Liver (tissue), 9 donors: Measurements from ENCODE around the gene LOXL4. TPM values are rescaled to one million over a fixed set of nuclear protein-coding genes. Genes with fewer than 3 reads are reported as not detected.

Experiments
- DNase-seq: peaks from one replicate; pipeline ENCODE4 v3.0.0-alpha.2; 2017; ENCODE audit warnings: low spot score
- H3K27ac ChIP-seq, 2 donors: one replicate each; pipeline ENCODE4 v1.7.0; 2013; ENCODE audit warnings: inconsistent platforms in 2 of 2, low read length in 2 of 2, control low read depth in 1 of 2, low read depth in 1 of 2, mild to moderate bottlenecking in 1 of 2
- H3K27me3 ChIP-seq, 4 donors: one replicate each; pipeline versions ENCODE4 v1.6.1 to v1.7.0; 2013; ENCODE audit warnings: low read length in 3 of 4, inconsistent platforms in 1 of 4, mild to moderate bottlenecking in 1 of 4, moderate library complexity in 1 of 4; ENCODE audit not compliant: control insufficient read depth in 4 of 4, insufficient read depth in 4 of 4
- H3K36me3 ChIP-seq, 4 donors: one replicate each; pipeline versions ENCODE4 v1.6.1 to v1.7.0; 2013; ENCODE audit warnings: low read length in 3 of 4, mild to moderate bottlenecking in 3 of 4, low read depth in 1 of 4, moderate library complexity in 1 of 4; ENCODE audit not compliant: control insufficient read depth in 4 of 4, insufficient read depth in 3 of 4
- H3K4me1 ChIP-seq, 4 donors: one replicate each; pipeline versions ENCODE4 v1.6.1 to v1.7.0; 2013; ENCODE audit warnings: low read length in 3 of 4, mild to moderate bottlenecking in 3 of 4, moderate library complexity in 1 of 4; ENCODE audit not compliant: control insufficient read depth in 4 of 4, insufficient read depth in 4 of 4
- H3K4me3 ChIP-seq, 3 donors: one replicate each; pipeline versions ENCODE4 v1.6.1 to v1.7.0; 2013; ENCODE audit warnings: low read length in 3 of 3, control low read depth in 1 of 3, low read depth in 1 of 3, mild to moderate bottlenecking in 1 of 3
- H3K9ac ChIP-seq, 2 donors: one replicate each; pipeline ENCODE4 v1.7.0; 2013; ENCODE audit warnings: low read length in 2 of 2, mild to moderate bottlenecking in 2 of 2, moderate library complexity in 2 of 2, control low read depth in 1 of 2, low read depth in 1 of 2
- H3K9me3 ChIP-seq, 4 donors: one replicate each; pipeline versions ENCODE4 v1.6.1 to v1.7.0; 2013; ENCODE audit warnings: low read length in 3 of 4; ENCODE audit not compliant: control insufficient read depth in 4 of 4
- FOXA1 ChIP-seq: IDR thresholded peaks from 2 replicates; pipeline ENCODE4 v1.6.1; 2016; ENCODE audit warnings: antibody characterized with exemption
- GABPA ChIP-seq, 2 donors: IDR thresholded peaks in 1 of 2; conservative IDR thresholded peaks in 1 of 2; 2 replicates each; pipeline ENCODE4 v1.6.1; 2016; ENCODE audit warnings: antibody characterized with exemption in 2 of 2, mild to moderate bottlenecking in 1 of 2, moderate library complexity in 1 of 2
- HNF4A ChIP-seq, 2 donors: conservative IDR thresholded peaks; 2 replicates each; pipeline ENCODE4 v1.6.1; 2016; ENCODE audit warnings: antibody characterized with exemption in 2 of 2, mild to moderate bottlenecking in 2 of 2
- HNF4G ChIP-seq: IDR thresholded peaks from 2 replicates; pipeline ENCODE4 v1.6.1; 2016; ENCODE audit warnings: antibody characterized with exemption
- JUND ChIP-seq, 2 donors: IDR thresholded peaks; 2 replicates each; pipeline ENCODE4 v1.6.1; 2016; ENCODE audit warnings: antibody characterized with exemption in 2 of 2
- MAX ChIP-seq: IDR thresholded peaks from 2 replicates; pipeline ENCODE4 v1.6.1; 2016; ENCODE audit warnings: antibody characterized with exemption
- NR2F2 ChIP-seq: IDR thresholded peaks from 2 replicates; pipeline ENCODE4 v1.6.1; 2016; ENCODE audit warnings: antibody characterized with exemption
- RXRA ChIP-seq, 2 donors: IDR thresholded peaks; 2 replicates each; pipeline ENCODE4 v1.6.1; 2017 to 2018; ENCODE audit warnings: antibody characterized with exemption in 2 of 2, mild to moderate bottlenecking in 1 of 2
- SP1 ChIP-seq: IDR thresholded peaks from 2 replicates; pipeline ENCODE4 v1.6.1; 2018; ENCODE audit warnings: antibody characterized with exemption, mild to moderate bottlenecking
- TAF1 ChIP-seq: conservative IDR thresholded peaks from 2 replicates; pipeline ENCODE4 v1.6.1; 2016; ENCODE audit warnings: antibody characterized with exemption, mild to moderate bottlenecking
- YY1 ChIP-seq: IDR thresholded peaks from 2 replicates; pipeline ENCODE4 v1.6.1; 2016; ENCODE audit warnings: antibody characterized with exemption, mild to moderate bottlenecking
- ZBTB33 ChIP-seq: IDR thresholded peaks from 2 replicates; pipeline ENCODE4 v1.6.1; 2016; ENCODE audit warnings: antibody characterized with exemption
- WGBS: extraction: QIAGEN DNeasy Blood & Tissue Kit; methylation state at CpG from one replicate; pipeline ENCODE4 v1.1.7; 2013; 5-methylcytosine and 5-hydroxymethylcytosine counted together
- polyA plus RNA-seq, 2 donors: library from polyadenylated mRNA; stranded (reverse) in 1 of 2; unstranded in 1 of 2; fragments of 200-250 nt in 1 of 2; fragments of >200 nt in 1 of 2; fragmentation: Nextera tagmentation in 1 of 2; extraction: Ambion mirVana in 1 of 2; gene quantifications; one replicate each; pipeline versions ENCODE4 v1.2.1 to v1.2.3, GENCODE V29; 2013 to 2015
- total RNA-seq, 2 donors: library from RNA; depleted of rRNA; stranded (reverse); fragments of >200 nt; gene quantifications; one replicate each; pipeline ENCODE4 v1.2.3, GENCODE V29; 2014
- TF ChIP-seq, protein P1 (sequence below): fragments of 150-350 bp; IDR thresholded peaks from 2 replicates; pipeline ENCODE4 v1.5.1; 2017; ENCODE audit warnings: improper control_type of control experiment, low read depth, low read length; ENCODE audit not compliant: missing input control
- donor health status: healthy.
- donor health status: healthy.
- donor health status: healthy.
- donor health status: healthy.
- donor health status: healthy.

LOXL4 gene
- total and polyA plus RNA-seq, 4 donors: 0.38 to 18.5 (median 1.0) TPM

GRCh38 chr10:98268694-98269431 lies 869 bp upstream of the LOXL4 start:
- DNase-seq: no peak
- H3K4me1 ChIP-seq: peaks cover 0 to 15% (median 3%) of the 10 kb centered on the region in 4 donors
- peak overlapping the region in 1 of 2 donors; percentile 8 for H3K27ac ChIP-seq
- H3K27me3 ChIP-seq: peaks cover 0 to 3% (median 0%) of the 10 kb centered on the region in 4 donors
- H3K36me3 ChIP-seq: no peaks in the 10 kb centered on the region
- no peaks in the 10 kb centered on the region for H3K9me3 ChIP-seq
- no peak overlapping the region for H3K9ac ChIP-seq
- WGBS: 15% methylated on average over 17 of the region's 17 CpGs
- TF ChIP-seq, protein P1, sequence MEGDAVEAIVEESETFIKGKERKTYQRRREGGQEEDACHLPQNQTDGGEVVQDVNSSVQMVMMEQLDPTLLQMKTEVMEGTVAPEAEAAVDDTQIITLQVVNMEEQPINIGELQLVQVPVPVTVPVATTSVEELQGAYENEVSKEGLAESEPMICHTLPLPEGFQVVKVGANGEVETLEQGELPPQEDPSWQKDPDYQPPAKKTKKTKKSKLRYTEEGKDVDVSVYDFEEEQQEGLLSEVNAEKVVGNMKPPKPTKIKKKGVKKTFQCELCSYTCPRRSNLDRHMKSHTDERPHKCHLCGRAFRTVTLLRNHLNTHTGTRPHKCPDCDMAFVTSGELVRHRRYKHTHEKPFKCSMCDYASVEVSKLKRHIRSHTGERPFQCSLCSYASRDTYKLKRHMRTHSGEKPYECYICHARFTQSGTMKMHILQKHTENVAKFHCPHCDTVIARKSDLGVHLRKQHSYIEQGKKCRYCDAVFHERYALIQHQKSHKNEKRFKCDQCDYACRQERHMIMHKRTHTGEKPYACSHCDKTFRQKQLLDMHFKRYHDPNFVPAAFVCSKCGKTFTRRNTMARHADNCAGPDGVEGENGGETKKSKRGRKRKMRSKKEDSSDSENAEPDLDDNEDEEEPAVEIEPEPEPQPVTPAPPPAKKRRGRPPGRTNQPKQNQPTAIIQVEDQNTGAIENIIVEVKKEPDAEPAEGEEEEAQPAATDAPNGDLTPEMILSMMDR: no peak
- TF ChIP-seq HNF4A (conservative IDR thresholded peaks at IDR 0.05): no peak
- peak in 1 of 2 donors; percentile 31 for TF ChIP-seq RXRA (IDR thresholded peaks at IDR 0.05)
- no peak for TF ChIP-seq HNF4G
- TF ChIP-seq NR2F2: no peak
- peak overlapping the region in 2 of 3 donors; percentile 39 to 57 for H3K4me3 ChIP-seq

- Histone ChIP-seq H3K36me3 (no peaks in the 10 kb centered on the region), H3K4me1 (peaks cover 0 to 15% (median 3%) of the 10 kb centered on the region in 4 donors), H3K9ac (no peak overlapping the region), H3K27me3 (peaks cover 0 to 3% (median 0%) of the 10 kb centered on the region in 4 donors), H3K9me3 (no peaks in the 10 kb centered on the region), H3K4me3 (peak overlapping the region in 1 of 3 donors; percentile 57), H3K27ac (peak overlapping the region in 1 of 2 donors; percentile 39)
- TF ChIP-seq SP1: no peak
- no peak for TF ChIP-seq MAX
- no peak for TF ChIP-seq ZBTB33
- no peak for TF ChIP-seq RXRA (IDR thresholded peaks at IDR 0.05)
- no peak for TF ChIP-seq NR2F2
- no peak for TF ChIP-seq TAF1
- DNase-seq: no peak
- WGBS: 56% methylated on average over 22 of the region's 22 CpGs
Observed at GRCh38 chr10:98267069-98267893, 713 bp downstream of the LOXL4 start.

GRCh38 chr10:98266647-98267046 lies 1.3 kb downstream of the LOXL4 start:
- TF ChIP-seq GABPA (IDR thresholded peaks at IDR 0.05 in 1 of 2, conservative IDR thresholded peaks at IDR 0.05 in 1 of 2): no peak
- no peak for TF ChIP-seq FOXA1
- no peak for TF ChIP-seq YY1
- TF ChIP-seq RXRA (IDR thresholded peaks at IDR 0.05): no peak
- TF ChIP-seq JUND (IDR thresholded peaks at IDR 0.05): no peak
- no peak overlapping the region for H3K9ac ChIP-seq
- no peak overlapping the region for H3K27ac ChIP-seq
- H3K4me3 ChIP-seq: no peak overlapping the region
- H3K4me1 ChIP-seq: peaks cover 0 to 15% (median 3%) of the 10 kb centered on the region in 4 donors
- no peaks in the 10 kb centered on the region for H3K36me3 ChIP-seq
- peaks cover 0 to 3% (median 0%) of the 10 kb centered on the region in 4 donors for H3K27me3 ChIP-seq
- DNase-seq: no peak
- no peaks in the 10 kb centered on the region for H3K9me3 ChIP-seq
- 91% methylated on average over 5 of the region's 5 CpGs for WGBS
